Renal pelvis (tissue), 12 donors: ENCODE measurements around the gene SUSD6. TPM values are rescaled to one million over a fixed set of nuclear protein-coding genes. Genes with fewer than 3 reads are reported as not detected.

ENCODE experiments used
- DNase-seq: peaks from one replicate; pipeline ENCODE4 v3.0.0-alpha.2; 2013
- long read RNA-seq, 16 experiments: transcript quantifications; one replicate each; lab custom pipeline, GENCODE V29; 2026
- polyA plus RNA-seq, 3 donors: library from polyadenylated mRNA; unstranded; fragments of 120-200 nt; gene quantifications; one replicate each; pipeline ENCODE4 v1.2.1, GENCODE V29; 2013; ENCODE audit not compliant: insufficient read length in 3 of 3

Gene SUSD6, protein sequence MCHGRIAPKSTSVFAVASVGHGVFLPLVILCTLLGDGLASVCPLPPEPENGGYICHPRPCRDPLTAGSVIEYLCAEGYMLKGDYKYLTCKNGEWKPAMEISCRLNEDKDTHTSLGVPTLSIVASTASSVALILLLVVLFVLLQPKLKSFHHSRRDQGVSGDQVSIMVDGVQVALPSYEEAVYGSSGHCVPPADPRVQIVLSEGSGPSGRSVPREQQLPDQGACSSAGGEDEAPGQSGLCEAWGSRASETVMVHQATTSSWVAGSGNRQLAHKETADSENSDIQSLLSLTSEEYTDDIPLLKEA
- polyA plus RNA-seq: 10 to 100 TPM; 18.9 to 22.8 (median 22.4) TPM
- long read RNA-seq, donor 1, full-length matches to known transcripts: 3 of 3 reads
- long read RNA-seq, donor 1, partial matches to known transcripts: 0 of 3 reads
- long read RNA-seq, donor 1, other reads (novel, unspliced or antisense): 0 of 3 reads
- long read RNA-seq, donor 2, full-length matches to known transcripts: 3 of 3 reads
- long read RNA-seq, donor 2, partial matches to known transcripts: 0 of 3 reads
- long read RNA-seq, donor 2, other reads (novel, unspliced or antisense): 0 of 3 reads
- long read RNA-seq, donor 3, full-length matches to known transcripts: 2 of 2 reads
- long read RNA-seq, donor 3, partial matches to known transcripts: 0 of 2 reads
- long read RNA-seq, donor 3, other reads (novel, unspliced or antisense): 0 of 2 reads
- long read RNA-seq, donor 4, full-length matches to known transcripts: 2 of 2 reads
- long read RNA-seq, donor 4, partial matches to known transcripts: 0 of 2 reads
- long read RNA-seq, donor 4, other reads (novel, unspliced or antisense): 0 of 2 reads
- long read RNA-seq, donor 5, full-length matches to known transcripts: 2 of 2 reads
- long read RNA-seq, donor 5, partial matches to known transcripts: 0 of 2 reads
- long read RNA-seq, donor 5, other reads (novel, unspliced or antisense): 0 of 2 reads
- long read RNA-seq, donor 6, full-length matches to known transcripts: 4 of 4 reads
- long read RNA-seq, donor 6, partial matches to known transcripts: 0 of 4 reads
- long read RNA-seq, donor 6, other reads (novel, unspliced or antisense): 0 of 4 reads
- long read RNA-seq, donor 7, full-length matches to known transcripts: 3 of 27 reads
- long read RNA-seq, donor 7, partial matches to known transcripts: 24 of 27 reads
- long read RNA-seq, donor 7, other reads (novel, unspliced or antisense): 0 of 27 reads
- long read RNA-seq, donor 8, full-length matches to known transcripts: 4 of 4 reads
- long read RNA-seq, donor 8, partial matches to known transcripts: 0 of 4 reads
- long read RNA-seq, donor 8, other reads (novel, unspliced or antisense): 0 of 4 reads
- long read RNA-seq, donor 9, full-length matches to known transcripts: 3 of 3 reads
- long read RNA-seq, donor 9, partial matches to known transcripts: 0 of 3 reads
- long read RNA-seq, donor 9, other reads (novel, unspliced or antisense): 0 of 3 reads
- long read RNA-seq, donor 10, full-length matches to known transcripts: 1 of 1 reads
- long read RNA-seq, donor 10, partial matches to known transcripts: 0 of 1 reads
- long read RNA-seq, donor 10, other reads (novel, unspliced or antisense): 0 of 1 reads
- long read RNA-seq, donor 11, full-length matches to known transcripts: 4 of 4 reads
- long read RNA-seq, donor 11, partial matches to known transcripts: 0 of 4 reads
- long read RNA-seq, donor 11, other reads (novel, unspliced or antisense): 0 of 4 reads
- long read RNA-seq, donor 12, full-length matches to known transcripts: 6 of 6 reads
- long read RNA-seq, donor 12, partial matches to known transcripts: 0 of 6 reads
- long read RNA-seq, donor 12, other reads (novel, unspliced or antisense): 0 of 6 reads
- long read RNA-seq, donor 13, full-length matches to known transcripts: 2 of 12 reads
- long read RNA-seq, donor 13, partial matches to known transcripts: 10 of 12 reads
- long read RNA-seq, donor 13, other reads (novel, unspliced or antisense): 0 of 12 reads
- long read RNA-seq, donor 14: 0 reads
- long read RNA-seq, donor 15: 0 reads
- long read RNA-seq, donor 16, full-length matches to known transcripts: 6 of 81 reads
- long read RNA-seq, donor 16, partial matches to known transcripts: 75 of 81 reads
- long read RNA-seq, donor 16, other reads (novel, unspliced or antisense): 0 of 81 reads

DNA sequence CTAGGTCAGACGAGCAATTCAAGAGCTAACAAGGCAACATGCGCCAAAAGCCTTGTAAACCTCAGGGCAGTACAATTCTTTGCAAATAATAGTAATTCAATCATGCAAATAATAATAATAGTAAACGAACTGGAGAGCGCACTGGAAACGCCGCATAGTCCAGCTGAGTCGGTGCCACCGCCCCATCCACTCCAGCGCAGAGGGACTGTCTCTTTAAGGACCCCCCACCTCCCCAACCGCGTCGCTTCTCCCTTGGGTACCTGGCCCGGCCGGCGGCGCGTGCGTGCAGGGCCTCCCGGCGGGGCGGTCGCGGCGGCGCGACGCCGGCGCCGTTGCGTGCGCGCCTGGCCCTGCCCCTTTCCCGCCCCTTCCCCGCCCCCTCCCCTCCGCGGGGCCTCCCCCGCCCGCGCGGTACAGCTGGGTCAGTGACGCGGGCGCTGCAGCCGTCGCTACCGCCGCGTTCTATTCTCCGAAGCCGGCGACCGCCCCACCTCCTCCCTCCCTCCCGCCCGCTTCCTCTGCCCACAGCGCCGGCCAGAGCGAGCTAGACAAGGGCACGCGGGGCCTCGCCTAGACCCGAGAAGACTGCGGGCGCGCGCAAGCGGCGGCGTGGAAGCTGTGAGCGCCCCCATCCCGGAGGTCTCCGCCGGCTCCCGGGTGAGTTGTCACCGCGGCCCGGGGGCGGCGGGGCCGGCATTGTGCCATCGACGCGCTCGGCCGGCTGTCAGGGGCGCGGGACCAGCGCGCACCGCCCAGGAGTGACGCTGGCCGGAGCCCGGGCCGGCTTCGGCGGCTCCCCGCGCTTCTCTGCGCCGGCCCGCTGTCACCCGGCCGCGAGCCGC lies at the start of gene SUSD6:
Gene SUSD6, plus strand, starts transcription at position 425 of the 842 bp plus-strand sequence. CDS start 46,997 bp downstream, outside the sequence.
- DNase-seq: peak; percentile 90

DNA sequence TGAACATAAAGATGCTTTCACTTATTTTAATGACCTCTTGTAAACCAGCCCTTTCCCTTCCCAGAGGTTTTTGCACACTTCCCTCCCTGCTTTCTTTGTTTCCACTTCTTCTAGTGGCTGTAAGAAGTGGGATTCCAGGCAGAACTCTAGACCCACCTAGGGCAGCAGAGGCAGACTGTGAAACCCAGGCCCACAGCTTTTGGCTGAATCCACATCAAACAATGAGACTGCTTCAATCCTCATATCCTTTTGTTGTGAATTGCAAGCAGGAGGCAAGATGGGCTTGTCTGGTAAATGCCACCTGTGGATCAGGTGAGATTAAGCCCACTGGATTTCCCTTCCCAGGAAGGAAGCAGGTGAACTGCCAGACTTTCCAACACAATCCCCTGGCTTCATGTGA lies 49.5 kb upstream of the SUSD6 start:
- no peak for DNase-seq

DNA sequence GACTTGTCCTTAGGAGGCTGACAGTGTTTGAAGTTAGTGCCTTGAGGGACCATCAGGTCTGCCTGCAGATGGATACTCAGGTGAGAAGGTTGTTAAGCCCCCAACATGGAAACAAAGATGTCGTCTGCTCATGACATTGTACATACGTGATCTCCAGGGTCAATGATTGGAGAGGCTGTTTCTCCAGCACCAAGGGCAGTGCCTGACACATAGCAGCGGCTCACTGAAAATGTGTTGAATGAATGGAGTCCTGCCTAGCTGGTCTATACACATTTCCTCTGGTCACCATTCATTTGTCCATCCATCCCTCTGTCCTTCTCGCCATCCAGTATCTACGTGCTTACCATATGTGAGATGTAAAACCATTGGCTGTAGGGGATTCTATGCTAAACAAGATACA lies 43.8 kb upstream of the SUSD6 start:
- no peak for DNase-seq

DNA sequence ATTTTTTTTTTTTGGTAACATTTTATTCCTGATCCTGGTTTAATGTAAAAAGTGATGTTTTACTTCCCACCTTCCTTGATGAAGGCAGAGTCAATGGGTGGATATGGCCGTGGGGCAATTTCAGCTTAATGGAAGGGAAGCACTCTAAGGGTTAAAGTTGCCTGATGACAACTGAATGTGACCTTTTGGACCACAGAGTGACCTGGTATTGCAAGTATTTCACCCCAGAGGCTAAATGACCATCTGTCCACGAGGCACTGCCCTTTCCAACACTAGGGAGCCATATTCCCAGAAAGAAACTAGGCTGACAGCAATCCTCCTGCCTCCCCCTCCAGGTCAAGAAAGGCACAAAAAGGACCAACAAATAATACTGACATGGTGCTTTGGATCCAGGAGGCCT lies 41.5 kb upstream of the SUSD6 start:
- DNase-seq: no peak

DNA sequence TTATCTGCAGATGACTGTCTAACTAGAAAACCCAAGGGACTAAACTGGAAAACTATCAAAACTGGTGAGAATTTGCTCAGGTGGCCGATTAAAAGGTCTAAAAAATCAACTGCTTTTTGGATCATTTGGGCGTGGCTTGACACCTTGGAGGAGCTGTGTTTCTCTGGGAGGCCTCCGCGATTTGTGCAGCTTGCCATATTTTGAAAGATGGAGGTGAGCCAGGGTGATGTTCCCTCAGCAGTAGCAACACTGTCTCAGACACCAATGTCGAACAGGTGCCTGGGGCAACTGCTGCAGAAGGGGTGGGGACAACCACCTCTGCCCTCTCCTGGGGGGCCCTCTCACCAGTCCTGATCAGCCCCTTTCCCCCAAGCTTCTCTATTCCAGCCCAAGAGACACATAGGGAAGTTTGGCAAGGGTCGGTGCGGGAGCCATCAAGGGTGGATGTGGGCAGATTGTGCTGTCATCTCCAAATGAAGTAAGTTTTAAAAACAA lies 40.5 kb upstream of the SUSD6 start:
- no peak for DNase-seq

DNA sequence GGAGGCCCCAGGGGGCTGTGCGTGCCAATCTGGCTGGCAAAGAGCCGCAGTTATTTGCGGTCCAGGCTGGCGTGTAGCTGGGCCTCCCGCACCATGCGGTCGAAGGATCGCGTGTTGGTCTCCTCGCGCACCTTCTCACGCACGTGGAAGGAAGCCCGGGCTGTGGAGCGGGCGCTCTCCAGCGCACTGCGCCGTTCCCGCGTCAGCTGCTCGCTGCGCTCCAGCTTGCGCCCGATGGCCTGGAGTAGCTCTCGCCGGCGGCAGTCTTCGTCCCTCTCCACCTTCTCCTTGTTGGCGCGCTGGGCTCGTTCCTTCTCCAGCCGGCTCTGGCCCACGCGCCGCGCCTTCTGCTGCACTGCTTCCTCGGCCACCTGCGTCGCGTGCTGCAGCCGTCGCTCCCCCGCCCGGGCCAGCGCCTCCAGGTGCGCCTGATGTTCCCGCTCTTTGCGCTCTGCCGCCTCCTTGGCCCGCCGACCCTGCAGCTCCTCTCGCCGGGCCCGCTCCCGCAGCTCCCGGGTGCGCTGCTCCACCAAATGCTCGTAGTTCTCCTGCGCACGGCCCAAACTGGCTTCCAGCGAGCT lies 39.9 kb upstream of the SUSD6 start:
- peak; percentile 35 for DNase-seq

DNA sequence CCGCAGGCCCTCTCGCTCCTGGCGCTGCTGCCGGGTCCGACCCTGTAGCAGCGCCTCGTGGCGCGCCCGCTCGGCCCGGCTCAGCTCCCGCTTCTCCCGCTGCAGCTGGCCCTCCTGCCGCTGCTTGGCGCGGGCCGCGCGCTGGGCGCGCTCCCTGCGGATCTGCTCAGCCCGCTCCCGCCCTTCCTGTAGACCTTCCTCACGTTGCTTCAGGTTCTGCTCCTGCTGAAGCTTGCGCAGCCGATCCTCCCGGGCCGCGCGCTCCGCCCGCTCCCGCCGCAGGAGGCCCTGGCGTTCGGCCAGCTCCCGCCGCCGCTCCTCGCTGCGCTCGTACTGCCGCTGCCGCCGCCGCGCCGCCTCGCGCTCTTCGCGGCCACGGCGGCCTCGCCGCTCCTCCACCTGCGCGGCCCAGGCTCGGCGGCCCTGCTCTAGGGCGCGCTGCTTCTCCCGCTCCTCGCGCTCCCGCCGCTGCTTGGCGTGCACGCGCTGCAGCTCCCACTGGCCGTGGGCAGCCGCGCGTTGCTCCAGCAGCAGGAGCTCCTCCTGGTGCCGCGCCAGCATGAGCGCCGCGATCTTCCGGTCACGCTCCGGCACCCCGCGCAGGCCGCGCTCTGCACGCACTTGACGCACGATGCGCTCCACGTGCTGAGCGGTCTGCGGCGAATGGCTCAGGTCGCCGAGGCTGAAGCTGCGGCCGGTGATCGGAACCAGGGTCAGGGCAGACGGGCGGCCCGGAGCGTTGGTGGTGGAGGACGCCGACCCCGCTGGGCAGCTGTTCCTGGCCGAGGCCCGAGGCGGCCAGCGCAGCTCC lies 39.2 kb upstream of the SUSD6 start:
- peak; percentile 58 for DNase-seq

DNA sequence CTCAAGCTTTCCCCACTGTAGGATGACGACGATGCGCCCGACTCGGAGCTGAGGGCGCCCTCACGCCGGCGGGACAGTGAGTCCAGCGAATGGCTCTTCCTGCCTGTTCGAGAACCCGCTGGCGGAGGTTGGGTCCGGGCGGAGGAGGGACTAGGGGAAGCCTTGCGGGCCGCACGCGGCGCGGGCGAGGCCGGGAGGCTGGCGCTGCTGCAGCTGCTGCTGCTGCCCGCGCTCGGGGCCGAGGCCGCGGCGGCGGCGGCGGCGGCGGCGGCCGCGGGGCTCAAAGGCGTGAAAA lies 38.6 kb upstream of the SUSD6 start:
- no peak for DNase-seq

DNA sequence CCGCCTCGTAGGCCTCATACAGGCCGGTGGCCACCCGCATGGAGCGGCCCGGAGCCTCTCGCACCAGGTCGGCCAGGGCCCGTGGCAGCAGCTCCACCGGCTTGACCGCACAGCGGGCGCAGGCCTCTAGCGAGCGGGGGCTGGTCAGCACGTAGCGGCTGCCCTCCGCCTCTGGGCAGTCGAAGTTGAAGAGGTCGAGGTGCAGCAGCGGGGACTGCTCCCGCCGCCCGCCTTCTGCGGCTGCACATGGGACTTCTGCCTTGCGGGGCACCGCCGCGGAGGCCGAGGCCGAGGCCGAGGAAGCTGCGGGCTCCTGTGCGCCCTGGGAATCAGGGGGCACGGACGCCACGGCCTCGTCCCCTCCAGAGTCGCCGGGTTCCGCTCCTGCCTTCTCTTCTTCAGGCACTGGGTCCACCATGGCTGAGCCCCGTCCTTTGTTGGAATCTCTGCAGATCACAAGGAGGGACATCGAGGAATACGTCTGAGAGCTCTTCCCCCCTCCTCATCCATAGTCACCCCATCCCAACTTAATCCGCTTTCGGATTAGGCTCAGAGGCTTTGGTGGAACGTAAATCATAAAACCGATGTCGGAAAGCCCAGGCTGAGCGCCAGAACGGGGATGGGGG lies 38.1 kb upstream of the SUSD6 start:
- DNase-seq: no peak

DNA sequence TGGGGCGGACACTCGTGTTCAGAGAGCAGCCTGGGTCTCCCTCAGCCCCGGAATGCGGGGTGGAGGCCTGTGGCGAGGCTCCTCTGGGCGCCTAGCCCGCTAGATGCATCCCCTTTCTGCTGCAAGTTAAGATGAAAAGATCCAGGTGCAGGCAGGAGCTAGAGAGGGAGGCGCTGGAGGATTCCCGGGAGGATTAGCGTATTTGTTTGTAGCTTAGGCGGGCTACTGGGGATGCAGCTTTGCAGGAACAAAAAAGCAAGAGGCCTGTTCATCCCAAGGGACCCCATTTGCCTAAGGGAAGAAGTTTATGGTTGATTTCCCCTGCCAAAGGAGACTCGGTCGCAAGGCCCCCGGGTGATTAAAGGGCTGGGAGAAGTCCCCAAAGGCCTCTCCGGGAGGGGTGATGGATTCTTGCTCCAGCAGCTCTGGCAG lies 37.5 kb upstream of the SUSD6 start:
- DNase-seq: no peak

DNA sequence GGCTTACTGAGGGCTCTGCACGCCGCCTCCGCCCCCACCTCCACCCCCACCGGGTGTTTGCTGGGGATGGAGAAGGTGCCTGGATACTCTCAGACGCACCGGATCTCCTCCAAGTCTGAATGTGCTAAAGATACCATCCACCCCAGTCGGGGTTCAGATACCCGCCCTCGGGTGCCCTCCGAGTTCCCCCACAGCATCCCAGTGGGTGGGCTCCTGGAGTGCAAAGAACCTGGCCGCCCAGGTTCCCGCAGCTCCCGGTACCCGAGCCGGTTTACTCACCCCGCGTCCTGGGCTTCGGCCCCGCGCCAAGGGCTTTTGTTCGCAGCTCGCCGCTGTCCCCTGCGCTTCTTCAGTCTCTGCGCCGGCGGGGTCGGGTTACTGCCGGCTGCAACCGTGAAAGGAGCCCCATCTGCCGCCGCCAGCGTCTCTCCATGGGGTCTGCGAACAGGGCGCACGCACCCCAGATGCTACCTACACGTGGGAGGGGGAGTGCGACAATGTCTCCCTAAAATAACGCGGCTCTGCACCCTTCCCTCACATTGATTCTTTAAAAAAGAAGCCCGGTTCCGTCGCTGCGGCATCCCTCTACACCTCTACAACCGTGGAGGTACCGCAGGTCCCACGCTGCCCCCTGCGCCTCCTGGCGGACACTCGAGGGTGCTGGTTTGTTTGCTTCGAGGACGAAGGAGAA lies 37.0 kb upstream of the SUSD6 start, which contains the start of gene CCDC177:
Gene CCDC177, minus strand, starts transcription at position 609 of the 691 bp plus-strand sequence. CDS start 1,249 bp downstream, outside the sequence.
- DNase-seq: peak; percentile 60

DNA sequence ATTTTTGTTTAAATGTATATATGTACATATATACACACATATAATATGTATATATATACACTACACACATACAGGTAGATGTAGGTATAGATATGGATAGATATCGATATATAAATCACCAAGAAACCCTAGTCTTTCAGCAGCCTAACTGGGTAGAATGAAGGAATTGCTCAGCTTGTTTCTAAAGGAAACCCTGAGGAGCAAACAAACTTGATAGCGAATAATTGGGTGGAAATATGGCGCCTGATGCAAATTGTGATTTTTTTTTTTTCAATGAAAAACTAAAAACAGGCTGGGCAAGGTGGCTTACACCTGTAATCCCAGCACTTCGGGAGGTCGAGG lies 36.5 kb upstream of the SUSD6 start:
- DNase-seq: no peak

DNA sequence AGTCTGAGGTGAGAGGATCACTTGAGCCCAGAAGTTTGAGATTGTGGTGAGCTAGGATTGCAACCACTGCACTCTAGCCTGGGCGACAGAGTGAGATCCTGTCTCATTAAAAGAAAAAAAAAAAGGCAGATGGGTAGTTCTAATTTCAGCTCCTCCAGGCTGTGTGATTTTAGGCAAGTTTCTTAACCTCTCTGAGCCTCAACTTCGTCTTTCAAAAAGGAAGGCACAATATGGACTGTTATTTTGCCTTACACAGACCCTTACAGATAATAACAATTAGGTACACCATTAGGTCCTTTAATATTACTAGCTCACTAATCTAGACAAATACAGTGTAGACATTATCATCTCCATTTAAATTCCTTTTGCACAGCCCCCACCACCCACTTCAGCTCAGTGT lies 31.9 kb upstream of the SUSD6 start:
- DNase-seq: no peak

DNA sequence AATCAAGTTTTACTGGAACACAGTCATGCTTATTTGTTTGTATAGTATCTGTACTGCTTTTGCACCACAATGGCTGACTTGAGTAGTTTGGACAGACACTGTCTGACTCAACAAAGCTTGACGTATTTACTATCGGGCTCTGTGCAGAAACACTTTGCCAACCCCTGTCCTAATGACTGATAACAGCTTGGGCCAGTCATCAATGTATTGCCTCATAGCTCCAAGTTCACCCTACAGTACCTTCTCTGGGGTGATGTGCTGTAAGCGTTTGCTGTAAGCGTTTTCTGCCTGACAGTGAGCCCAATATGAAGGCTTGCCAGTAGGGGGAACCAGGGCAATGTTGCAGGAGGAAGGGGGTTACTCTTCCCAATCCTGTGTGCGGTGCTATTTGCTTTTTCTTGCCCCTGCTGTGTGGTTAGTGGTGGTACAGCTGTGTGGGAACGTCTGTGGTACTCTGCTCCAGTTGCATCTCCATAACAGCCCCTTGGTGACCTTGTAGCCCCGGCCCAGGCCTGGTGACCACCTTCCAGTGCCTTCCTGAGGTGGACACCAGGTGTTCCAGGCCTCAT lies 31.3 kb upstream of the SUSD6 start:
- no peak for DNase-seq

DNA sequence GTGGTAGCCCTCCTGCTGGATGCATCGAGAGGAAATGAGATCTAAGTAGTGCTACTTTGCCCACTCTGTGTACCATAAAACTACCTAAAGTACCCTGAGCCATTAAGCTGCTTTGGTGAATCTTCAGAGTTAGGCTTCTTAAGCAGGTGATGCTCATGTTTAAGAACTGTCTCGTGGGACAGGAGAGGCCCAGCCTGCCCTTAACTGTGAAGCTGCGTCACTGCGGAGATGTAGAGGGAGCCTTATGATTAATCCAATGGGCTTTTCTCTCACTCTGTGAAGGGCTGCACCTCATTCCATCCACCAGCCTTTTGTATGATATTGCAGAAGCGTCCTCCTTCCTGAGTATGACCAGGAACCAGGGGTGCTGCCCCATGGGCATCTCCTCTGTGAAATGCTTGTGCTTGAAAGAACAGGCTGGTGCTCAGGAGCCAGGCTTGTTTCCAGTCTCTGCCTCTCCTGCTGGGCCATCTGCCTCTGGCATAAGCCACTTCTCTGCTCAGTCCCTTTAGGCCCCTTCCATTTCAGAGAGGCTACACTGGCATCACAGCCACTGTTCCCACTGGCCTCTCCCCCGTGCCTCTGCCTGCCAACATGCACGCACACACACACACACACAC lies 30.0 kb upstream of the SUSD6 start:
- DNase-seq: no peak

DNA sequence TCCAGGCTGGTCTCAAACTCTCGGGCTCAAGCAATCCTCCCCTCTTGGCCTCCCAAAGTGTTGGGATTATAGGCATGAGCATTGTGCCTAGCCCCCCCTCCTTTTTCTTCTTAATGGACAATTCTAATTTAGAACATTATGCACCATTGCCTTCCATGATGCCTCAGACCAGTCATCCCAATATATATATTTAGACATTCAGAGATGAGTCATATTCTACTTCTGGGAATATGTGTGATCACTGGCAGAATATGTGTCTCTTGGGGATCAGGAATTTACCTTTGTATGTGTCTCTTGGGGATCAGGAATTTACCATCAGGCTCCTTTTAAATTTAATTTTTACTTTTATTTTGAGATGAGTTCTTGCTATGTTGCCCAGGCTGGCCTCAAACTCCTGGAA lies 29.2 kb upstream of the SUSD6 start:
- DNase-seq: no peak
